Loucy (cell line): ENCODE measurements around the gene E4F1.

ENCODE experiments used
- H2AFZ ChIP-seq: fragments of 200-600 bp; sonication (generic); 2 replicates; pipeline ENCODE4 v1.6.0; 2016; ENCODE audit warnings: antibody characterized with exemption, mild to moderate bottlenecking, low read length, moderate library complexity
- H3F3A ChIP-seq: fragments of 200-600 bp; 2 replicates; pipeline ENCODE4 v1.6.0; 2016; ENCODE audit warnings: antibody characterized with exemption, low read depth, mild to moderate bottlenecking
- H3K27me3 ChIP-seq: fragments of 200-600 bp; sonication (generic); 2 replicates; pipeline ENCODE4 v1.6.1; 2014; ENCODE audit warnings: low read length, mild to moderate bottlenecking; ENCODE audit not compliant: insufficient read depth, poor library complexity, severe bottlenecking
- H3K36me3 ChIP-seq: fragments of 200-600 bp; sonication (generic); 2 replicates; pipeline ENCODE4 v1.6.1; 2016; ENCODE audit warnings: low read length; ENCODE audit not compliant: insufficient read depth
- H3K4me1 ChIP-seq: fragments of 200-600 bp; sonication (generic); 2 replicates; pipeline ENCODE4 v1.5.1; 2014; ENCODE audit warnings: low read length, mild to moderate bottlenecking; ENCODE audit not compliant: insufficient read depth, poor library complexity, severe bottlenecking
- H3K4me2 ChIP-seq: fragments of 200-600 bp; sonication (generic); 2 replicates; pipeline ENCODE4 v1.6.0; 2014; ENCODE audit warnings: antibody characterized with exemption, low read length, low read depth, mild to moderate bottlenecking; ENCODE audit not compliant: poor library complexity, severe bottlenecking
- H3K4me3 ChIP-seq: fragments of 200-600 bp; sonication (generic); 2 replicates; pipeline ENCODE4 v1.5.1; 2014; ENCODE audit warnings: low read length, mild to moderate bottlenecking, mixed read lengths; ENCODE audit not compliant: poor library complexity, severe bottlenecking
- H3K79me2 ChIP-seq: fragments of 200-600 bp; sonication (generic); 2 replicates; pipeline ENCODE4 v1.6.1; 2014; ENCODE audit warnings: low read length; ENCODE audit not compliant: insufficient read depth
- H3K9ac ChIP-seq: fragments of 200-600 bp; sonication (generic); 2 replicates; pipeline ENCODE4 v1.6.0; 2014; ENCODE audit warnings: mild to moderate bottlenecking, low read depth, low read length, moderate library complexity; ENCODE audit not compliant: poor library complexity, severe bottlenecking
- H3K9me2 ChIP-seq: fragments of 200-600 bp; sonication (generic); replicated peaks from 2 replicates; pipeline ENCODE4 v1.6.1; 2016; ENCODE audit warnings: low read depth, low read length, mixed read lengths
- H3K9me3 ChIP-seq: fragments of 200-600 bp; sonication (generic); 2 replicates; pipeline ENCODE4 v1.6.1; 2014; ENCODE audit warnings: mild to moderate bottlenecking, antibody characterized with exemption, low read length, low read depth; ENCODE audit not compliant: insufficient read depth
- H4K20me1 ChIP-seq: fragments of 200-600 bp; sonication (generic); 2 replicates; pipeline ENCODE4 v1.6.0; 2014; ENCODE audit warnings: antibody characterized with exemption, low read length, mild to moderate bottlenecking; ENCODE audit not compliant: insufficient read depth, poor library complexity, severe bottlenecking
- CTCF ChIP-seq: fragments of 200-600 bp; sonication (generic); conservative IDR thresholded peaks from 2 replicates; pipeline ENCODE4 v1.5.1; 2014; ENCODE audit warnings: mild to moderate bottlenecking, antibody characterized with exemption, low read length
- EZH2phosphoT487 ChIP-seq: fragments of 200-600 bp; IDR thresholded peaks from 2 replicates; pipeline ENCODE4 v1.6.1; 2018; ENCODE audit warnings: antibody characterized with exemption, mild to moderate bottlenecking, moderate library complexity, borderline replicate concordance

The E4F1 gene

GRCh38 chr16:2243031-2243528 lies 19.7 kb downstream of the E4F1 start:
- no peak overlapping the region for H2AFZ ChIP-seq
- H3K4me1 ChIP-seq, result no peaks in the 10 kb centered on the region
- no peak overlapping the region for H3K4me2 ChIP-seq
- H3K9me2 ChIP-seq, result no peaks in the 10 kb centered on the region
- H3K27me3 ChIP-seq, result no peaks in the 10 kb centered on the region
- H3F3A ChIP-seq, result no peaks in the 10 kb centered on the region
- no peaks in the 10 kb centered on the region for H3K9me3 ChIP-seq
- no peaks in the 10 kb centered on the region for H3K36me3 ChIP-seq
- no peaks in the 10 kb centered on the region for H4K20me1 ChIP-seq
- H3K79me2 ChIP-seq, result no peaks in the 10 kb centered on the region
- TF ChIP-seq CTCF, result no peak
- TF ChIP-seq EZH2phosphoT487, result no peak
- no peak overlapping the region for H3K9ac ChIP-seq
- H3K4me3 ChIP-seq, result no peak overlapping the region

GRCh38 chr16:2243781-2244180 lies 20.4 kb downstream of the E4F1 start:
- Histone ChIP-seq H3K27me3 (no peaks in the 10 kb centered on the region), H2AFZ (no peak overlapping the region), H3K9ac (no peak overlapping the region), H3K36me3 (no peaks in the 10 kb centered on the region), H3K9me2 (no peaks in the 10 kb centered on the region), H3K4me2 (no peak overlapping the region), H3K4me1 (no peaks in the 10 kb centered on the region), H3F3A (no peaks in the 10 kb centered on the region), H3K79me2 (no peaks in the 10 kb centered on the region), H3K4me3 (no peak overlapping the region), H4K20me1 (no peaks in the 10 kb centered on the region), H3K9me3 (no peaks in the 10 kb centered on the region)
- no peak for TF ChIP-seq EZH2phosphoT487
- TF ChIP-seq CTCF, result no peak

GRCh38 chr16:2244301-2244700 lies 20.9 kb downstream of the E4F1 start:
- TF ChIP-seq EZH2phosphoT487 (no peak), CTCF (no peak)
- H3K79me2 ChIP-seq, result peaks cover 1% of the 10 kb centered on the region; the same call in 1 of the 2 replicates

More at GRCh38 chr16:2244301-2244700, 20.9 kb downstream of the E4F1 start:
- no peak overlapping the region for H2AFZ ChIP-seq
- no peaks in the 10 kb centered on the region for H3K9me2 ChIP-seq
- H3K4me2 ChIP-seq, result no peak overlapping the region
- no peaks in the 10 kb centered on the region for H3K36me3 ChIP-seq
- no peaks in the 10 kb centered on the region for H3K4me1 ChIP-seq
- no peak overlapping the region for H3K9ac ChIP-seq
- H3F3A ChIP-seq, result no peaks in the 10 kb centered on the region
- no peaks in the 10 kb centered on the region for H4K20me1 ChIP-seq
- no peaks in the 10 kb centered on the region for H3K27me3 ChIP-seq
- H3K4me3 ChIP-seq, result no peak overlapping the region
- H3K9me3 ChIP-seq, result no peaks in the 10 kb centered on the region
